Uterus (tissue), 2 donors: ENCODE data around the gene MT1G.

ENCODE experiments used
- CTCF ChIP-seq, 4 experiments: fragments of 200-600 bp in 2 of 4; fragments of 450-650 bp in 2 of 4; sonication (generic) in 2 of 4; IDR thresholded peaks; one replicate each; pipeline ENCODE4 v1.5.1; 2016 to 2019; ENCODE audit warnings: antibody characterized with exemption in 4 of 4, mild to moderate bottlenecking in 2 of 4, moderate library complexity in 1 of 4
- POLR2A ChIP-seq, 2 donors: fragments of 450-650 bp; IDR thresholded peaks; one replicate each; pipeline ENCODE4 v1.6.1; 2016; ENCODE audit warnings: antibody characterized with exemption in 2 of 2, mild to moderate bottlenecking in 1 of 2, moderate library complexity in 1 of 2

GRCh38 chr16:56647641-56648431 is 20.0 kb downstream of the MT1G start:
- no peak for TF ChIP-seq CTCF (IDR thresholded peaks at IDR 0.05)
- TF ChIP-seq POLR2A (IDR thresholded peaks at IDR 0.05), result no peak
